K562 (cell line): Measurements from ENCODE around the gene ZBTB39. TPM values are rescaled to one million over a fixed set of nuclear protein-coding genes. Genes with fewer than 3 reads are reported as not detected.

ENCODE experiments used
- ADNP ChIP-seq: fragments of 200-800 bp; sonication (Bioruptor generic); IDR thresholded peaks from 2 replicates; pipeline ENCODE4 v1.6.1; 2016; ENCODE audit warnings: missing genetic modification characterization, missing compliant biosample characterization
- CREB3L1 ChIP-seq: fragments of 450-650 bp; IDR thresholded peaks from 2 replicates; pipeline ENCODE4 v1.6.1; 2014; ENCODE audit warnings: low read depth, mild to moderate bottlenecking, moderate library complexity, borderline replicate concordance
- CXXC5 ChIP-seq: fragments of 250-450 bp; sonication (Bioruptor Pico); IDR thresholded peaks from 2 replicates; pipeline ENCODE4 v1.8.0; 2022; ENCODE audit warnings: inconsistent platforms, mild to moderate bottlenecking, moderate library complexity
- ETS1 ChIP-seq: conservative IDR thresholded peaks from 2 replicates; pipeline ENCODE4 v1.6.1; 2011; ENCODE audit warnings: low read depth, mild to moderate bottlenecking, low read length; ENCODE audit not compliant: control insufficient read depth
- ETV5 ChIP-seq: sonication (generic); formaldehyde crosslinking; IDR thresholded peaks from 2 replicates; pipeline ENCODE4 v1.4.0; 2020; ENCODE audit warnings: low read depth, mild to moderate bottlenecking, missing genetic modification reagents
- EWSR1 ChIP-seq: fragments of 450-650 bp; IDR thresholded peaks from 2 replicates; pipeline ENCODE4 v1.6.1; 2018; ENCODE audit warnings: borderline replicate concordance, mild to moderate bottlenecking, low read depth, moderate library complexity; ENCODE audit not compliant: partially characterized antibody
- GABPB1 ChIP-seq: sonication (generic); formaldehyde crosslinking; IDR thresholded peaks from 2 replicates; pipeline ENCODE4 v1.8.0; 2022; ENCODE audit warnings: mild to moderate bottlenecking, missing genetic modification reagents
- HES1 ChIP-seq: fragments of 450-650 bp; IDR thresholded peaks from 2 replicates; pipeline ENCODE4 v1.6.1; 2016; ENCODE audit warnings: low read depth, mild to moderate bottlenecking, moderate library complexity
- KLF13 ChIP-seq: fragments of 450-650 bp; IDR thresholded peaks from 2 replicates; pipeline ENCODE4 v1.6.1; 2016; ENCODE audit warnings: missing genetic modification characterization, low read depth, mild to moderate bottlenecking, missing compliant biosample characterization, moderate library complexity, borderline replicate concordance
- MAZ ChIP-seq, 2 experiments: fragments of 450-650 bp in 1 of 2; sonication (generic) in 1 of 2; formaldehyde crosslinking; IDR thresholded peaks in 1 of 2; conservative IDR thresholded peaks in 1 of 2; 2 replicates each; pipeline versions ENCODE4 v1.4.0 to v1.5.0; 2020; ENCODE audit warnings: mild to moderate bottlenecking in 1 of 2, missing genetic modification reagents in 1 of 2
- MTA2 ChIP-seq: fragments of 450-650 bp; IDR thresholded peaks from 2 replicates; pipeline ENCODE4 v1.6.1; 2016; ENCODE audit warnings: low read depth
- NFE2L1 ChIP-seq: fragments of 450-650 bp; IDR thresholded peaks from 2 replicates; pipeline ENCODE4 v1.6.1; 2016; ENCODE audit warnings: missing genetic modification characterization, low read depth, mild to moderate bottlenecking, missing compliant biosample characterization, moderate library complexity, borderline replicate concordance
- NFYB ChIP-seq: IDR thresholded peaks from 2 replicates; pipeline ENCODE4 v1.6.1; 2011; ENCODE audit warnings: mild to moderate bottlenecking, moderate library complexity; ENCODE audit not compliant: insufficient read length; ENCODE audit errors: extremely low read depth
- PKNOX1 ChIP-seq: fragments of 450-650 bp; IDR thresholded peaks from 2 replicates; pipeline ENCODE4 v1.6.1; 2016
- RHOXF2B ChIP-seq: fragments of 250-450 bp; sonication (Bioruptor Pico); conservative IDR thresholded peaks from 2 replicates; pipeline ENCODE4 v1.5.1; 2021
- SAFB2 ChIP-seq: fragments of 200-400 bp; formaldehyde crosslinking; IDR thresholded peaks from 2 replicates; pipeline ENCODE4 v1.6.1; 2018; ENCODE audit warnings: borderline replicate concordance, low read length, low read depth, moderate library complexity; ENCODE audit not compliant: severe bottlenecking
- TAF15 ChIP-seq: fragments of 200-400 bp; formaldehyde crosslinking; IDR thresholded peaks from 2 replicates; pipeline ENCODE4 v1.6.1; 2017; ENCODE audit warnings: mild to moderate bottlenecking, low read depth, low read length, moderate library complexity
- TEAD2 ChIP-seq: fragments of 450-650 bp; IDR thresholded peaks from 2 replicates; pipeline ENCODE4 v1.6.1; 2016; ENCODE audit warnings: missing genetic modification characterization, control low read depth, missing compliant biosample characterization
- THAP12 ChIP-seq: fragments of 250-450 bp; sonication (Bioruptor Pico); IDR thresholded peaks from 2 replicates; pipeline ENCODE4 v1.9.0; 2021; ENCODE audit warnings: mild to moderate bottlenecking, inconsistent platforms
- ZC3H8 ChIP-seq: fragments of 450-650 bp; IDR thresholded peaks from 2 replicates; pipeline ENCODE4 v1.6.1; 2017
- ZNF24 ChIP-seq: fragments of 450-650 bp; IDR thresholded peaks from 2 replicates; pipeline ENCODE4 v1.6.1; 2016
- polyA plus RNA-seq, 8 experiments: library from polyadenylated mRNA; depleted of rRNA in 4 of 8; stranded (reverse) in 5 of 8; unstranded in 3 of 8; fragments of >200 nt; fragmentation: Nextera tagmentation in 2 of 8; fragmentation: Illumina TruSeq in 1 of 8; extraction: Ambion mirVana in 2 of 8; extraction: Trizol in 1 of 8; gene quantifications; 2 replicates each; pipeline versions ENCODE4 v1.2.1 to v1.2.3, GENCODE V29; 2011 to 2014; ENCODE audit warnings: inconsistent platforms in 1 of 8, missing spikeins in 1 of 8
- total RNA-seq, 7 experiments: library from RNA; depleted of rRNA in 6 of 7; stranded (reverse); fragments of >200 nt in 6 of 7; fragmentation: Illumina TruSeq in 2 of 7; extraction: Trizol in 2 of 7; gene quantifications; 2 replicates each; pipeline versions ENCODE4 v1.2.1 to v1.2.3, GENCODE V29; 2011 to 2021; ENCODE audit warnings: low replicate concordance in 1 of 7

Gene ZBTB39
- total and polyA plus RNA-seq, 9 of the 15 experiments (the other 6 are each of a cell fraction or from before 2014, with no cell fraction given), result 3.3 to 13.3 (median 8.6) TPM

- TF ChIP-seq NFYB, result no peak
- 0 out of 2 replicates have a peak, but pooled peaks have one; percentile 14 for TF ChIP-seq ADNP (tag)
- TF ChIP-seq KLF13, result no peak
- TF ChIP-seq NFE2L1 (tag), result no peak
- no peak for TF ChIP-seq ZC3H8
- no peak for TF ChIP-seq TEAD2 (tag)
- no peak for TF ChIP-seq TAF15
- no peak for TF ChIP-seq GABPB1 (CRISPR knock-in tag)
- peak; percentile 77 for TF ChIP-seq MTA2
- no peak for TF ChIP-seq ETS1
- TF ChIP-seq SAFB2, result no peak
- no peak for TF ChIP-seq MAZ (CRISPR knock-in tag; conservative IDR thresholded peaks at IDR 0.05 in 1 of 2, IDR thresholded peaks at IDR 0.05 in 1 of 2)
- TF ChIP-seq PKNOX1, result no peak
- TF ChIP-seq RHOXF2B (CRISPR knock-in tag), result no peak
- 0 out of 2 replicates have a peak, but pooled peaks have one; percentile 19 for TF ChIP-seq ETV5 (CRISPR knock-in tag)
- no peak for TF ChIP-seq EWSR1
- peak; percentile 72 for TF ChIP-seq CXXC5
- TF ChIP-seq CREB3L1, result no peak
- TF ChIP-seq HES1, result no peak
- no peak for TF ChIP-seq THAP12 (CRISPR knock-in tag)
- no peak for TF ChIP-seq ZNF24
These were observed 32.9 kb upstream of the ZBTB39 start (continued) for GRCh38 chr12:57039016-57039798.
